WTC11 (cell line): ENCODE data around the gene ARHGAP22. TPM values are rescaled to one million over a fixed set of nuclear protein-coding genes. Genes with fewer than 3 reads are reported as not detected.

Experiments used
- ATAC-seq: fragments of 200-7000 bp; cut with Tn5 transposase; 2 replicates; pipeline ENCODE4 v1.10.0; 2021; ENCODE audit warnings: mild to moderate bottlenecking, moderate library complexity
- CTCF ChIA-PET: fragments of 300-600 bp; sonication (Branson Sonifier 250); formaldehyde crosslinking; loops from one replicate; lab custom pipeline; 2021; ENCODE audit warnings: antibody characterized with exemption; lab: Charles Lee
- POLR2A ChIA-PET: fragments of 350-600 bp; sonication (Branson Sonifier 250); formaldehyde crosslinking; loops from one replicate; lab custom pipeline; 2021; ENCODE audit warnings: antibody characterized with exemption; lab: Charles Lee
- DNase-seq: peaks from one replicate; pipeline ENCODE4 v3.0.0; 2021; ENCODE audit warnings: low spot score
- H3K27ac Mint-ChIP-seq: 2 replicates; pipeline ENCODE4 v1.8.0; 2021; ENCODE audit warnings: mixed read lengths
- H3K27me3 Mint-ChIP-seq: 2 replicates; pipeline ENCODE4 v1.8.0; 2021; ENCODE audit warnings: low read depth, mild to moderate bottlenecking, moderate library complexity, mixed read lengths
- H3K36me3 Mint-ChIP-seq: 2 replicates; pipeline ENCODE4 v1.8.0; 2021; ENCODE audit warnings: mixed read lengths
- H3K4me1 Mint-ChIP-seq: 2 replicates; pipeline ENCODE4 v1.8.0; 2022; ENCODE audit warnings: mixed read lengths
- H3K4me3 Mint-ChIP-seq: 2 replicates; pipeline ENCODE4 v1.8.0; 2021; ENCODE audit warnings: mild to moderate bottlenecking, moderate library complexity, mixed read lengths
- H3K9me3 Mint-ChIP-seq: 2 replicates; pipeline ENCODE4 v1.8.0; 2021; ENCODE audit warnings: mixed read lengths
- CBFB ChIP-seq: sonication (generic); formaldehyde crosslinking; IDR thresholded peaks from 2 replicates; pipeline ENCODE4 v1.8.1; 2022; ENCODE audit warnings: mild to moderate bottlenecking, low read depth, missing genetic modification reagents
- ESRRA ChIP-seq: sonication (generic); formaldehyde crosslinking; IDR thresholded peaks from 2 replicates; pipeline ENCODE4 v1.8.1; 2022; ENCODE audit warnings: mild to moderate bottlenecking, missing genetic modification reagents, borderline replicate concordance
- FOXP1 ChIP-seq: sonication (generic); formaldehyde crosslinking; IDR thresholded peaks from 2 replicates; pipeline ENCODE4 v1.8.0; 2022; ENCODE audit warnings: missing genetic modification reagents, mild to moderate bottlenecking, moderate library complexity, borderline replicate concordance
- GRHL2 ChIP-seq: fragments of 250-450 bp; sonication (Bioruptor Pico); IDR thresholded peaks from 2 replicates; pipeline ENCODE4 v1.8.0; 2022; ENCODE audit warnings: mild to moderate bottlenecking, moderate library complexity; ENCODE audit not compliant: insufficient replicate concordance, severe bottlenecking
- GTF2I ChIP-seq: fragments of 250-450 bp; sonication (Bioruptor Pico); conservative IDR thresholded peaks from 2 replicates; pipeline ENCODE4 v1.4.0; 2021; ENCODE audit warnings: mild to moderate bottlenecking
- HMGA2 ChIP-seq: fragments of 250-450 bp; sonication (Bioruptor Pico); IDR thresholded peaks from 2 replicates; pipeline ENCODE4 v1.4.0; 2021; ENCODE audit warnings: mild to moderate bottlenecking, moderate library complexity
- JAZF1 ChIP-seq: fragments of 250-450 bp; sonication (Bioruptor Pico); IDR thresholded peaks from 2 replicates; pipeline ENCODE4 v1.9.0; 2021; ENCODE audit warnings: moderate library complexity, mild to moderate bottlenecking, inconsistent platforms
- JUN ChIP-seq: sonication (generic); formaldehyde crosslinking; IDR thresholded peaks from 2 replicates; pipeline ENCODE4 v1.8.0; 2023; ENCODE audit warnings: mild to moderate bottlenecking, missing genetic modification reagents
- NR2C2 ChIP-seq: sonication (generic); formaldehyde crosslinking; IDR thresholded peaks from 2 replicates; pipeline ENCODE4 v1.8.0; 2022; ENCODE audit warnings: mild to moderate bottlenecking, missing genetic modification reagents
- OVOL2 ChIP-seq: fragments of 250-450 bp; sonication (Bioruptor Pico); IDR thresholded peaks from 2 replicates; pipeline ENCODE4 v1.9.0; 2021; ENCODE audit warnings: mild to moderate bottlenecking, borderline replicate concordance
- PRRX2 ChIP-seq: fragments of 250-450 bp; sonication (Bioruptor Pico); IDR thresholded peaks from 2 replicates; pipeline ENCODE4 v1.8.0; 2021; ENCODE audit warnings: mild to moderate bottlenecking
- RORB ChIP-seq: fragments of 250-450 bp; sonication (Bioruptor Pico); IDR thresholded peaks from 2 replicates; pipeline ENCODE4 v1.9.0; 2021; ENCODE audit warnings: mild to moderate bottlenecking
- SOX15 ChIP-seq: fragments of 250-450 bp; sonication (Bioruptor Pico); IDR thresholded peaks from 2 replicates; pipeline ENCODE4 v1.9.0; 2021; ENCODE audit warnings: mild to moderate bottlenecking
- TCF7 ChIP-seq: sonication (generic); formaldehyde crosslinking; IDR thresholded peaks from 2 replicates; pipeline ENCODE4 v1.8.0; 2022; ENCODE audit warnings: mild to moderate bottlenecking, low read depth, missing genetic modification reagents, moderate library complexity
- TEAD1 ChIP-seq: sonication (generic); formaldehyde crosslinking; IDR thresholded peaks from 2 replicates; pipeline ENCODE4 v1.8.0; 2022; ENCODE audit warnings: mild to moderate bottlenecking, missing genetic modification reagents
- TP53 ChIP-seq: sonication (generic); formaldehyde crosslinking; IDR thresholded peaks from 2 replicates; pipeline ENCODE4 v1.8.1; 2023; ENCODE audit warnings: mild to moderate bottlenecking, missing genetic modification reagents
- ZBTB21 ChIP-seq: sonication (generic); formaldehyde crosslinking; IDR thresholded peaks from 2 replicates; pipeline ENCODE4 v1.8.1; 2023; ENCODE audit warnings: mild to moderate bottlenecking, missing genetic modification reagents, borderline replicate concordance
- ZNF263 ChIP-seq: sonication (generic); formaldehyde crosslinking; IDR thresholded peaks from 2 replicates; pipeline ENCODE4 v1.8.1; 2022; ENCODE audit warnings: low read depth, mild to moderate bottlenecking, moderate library complexity, missing genetic modification reagents
- ZNF317 ChIP-seq: sonication (generic); formaldehyde crosslinking; IDR thresholded peaks from 2 replicates; pipeline ENCODE4 v1.8.1; 2023; ENCODE audit warnings: low read depth, mild to moderate bottlenecking, moderate library complexity, missing genetic modification reagents, borderline replicate concordance
- ZNF416 ChIP-seq: fragments of 250-450 bp; sonication (Bioruptor Pico); IDR thresholded peaks from 2 replicates; pipeline ENCODE4 v1.9.0; 2021; ENCODE audit warnings: mild to moderate bottlenecking, inconsistent platforms
- ZNF671 ChIP-seq: fragments of 250-450 bp; sonication (Bioruptor Pico); IDR thresholded peaks from 2 replicates; pipeline ENCODE4 v1.8.0; 2021; ENCODE audit warnings: mild to moderate bottlenecking
- total RNA-seq: library from RNA; stranded (reverse); gene quantifications from 3 replicates; pipeline ENCODE4 v1.2.3, GENCODE V29; 2021
- TF ChIP-seq, protein P1 (sequence below): sonication (generic); formaldehyde crosslinking; IDR thresholded peaks from 2 replicates; pipeline ENCODE4 v1.8.1; 2023; ENCODE audit warnings: mild to moderate bottlenecking, missing genetic modification reagents
- TF ChIP-seq, protein P2 (sequence below): sonication (generic); formaldehyde crosslinking; IDR thresholded peaks from 2 replicates; pipeline ENCODE4 v1.8.1; 2023; ENCODE audit warnings: mild to moderate bottlenecking, missing genetic modification reagents, borderline replicate concordance
- TF ChIP-seq, protein P3 (sequence below): sonication (generic); formaldehyde crosslinking; conservative IDR thresholded peaks from 2 replicates; pipeline ENCODE4 v1.8.1; 2022; ENCODE audit warnings: mild to moderate bottlenecking, missing genetic modification reagents
- TF ChIP-seq, protein P4 (sequence below): fragments of 250-450 bp; sonication (Bioruptor Pico); IDR thresholded peaks from 2 replicates; pipeline ENCODE4 v1.9.0; 2021; ENCODE audit warnings: mild to moderate bottlenecking, borderline replicate concordance
- TF ChIP-seq, protein P5 (sequence below): sonication (generic); formaldehyde crosslinking; IDR thresholded peaks from 2 replicates; pipeline ENCODE4 v1.8.1; 2023; ENCODE audit warnings: mild to moderate bottlenecking, missing genetic modification reagents
- TF ChIP-seq, protein P6 (sequence below): sonication (generic); formaldehyde crosslinking; IDR thresholded peaks from 2 replicates; pipeline ENCODE4 v1.8.1; 2023; ENCODE audit warnings: mild to moderate bottlenecking, missing genetic modification reagents, moderate library complexity

The ARHGAP22 gene
- total RNA-seq, 1 experiment from 2014 or later: 8.6 TPM

DNA sequence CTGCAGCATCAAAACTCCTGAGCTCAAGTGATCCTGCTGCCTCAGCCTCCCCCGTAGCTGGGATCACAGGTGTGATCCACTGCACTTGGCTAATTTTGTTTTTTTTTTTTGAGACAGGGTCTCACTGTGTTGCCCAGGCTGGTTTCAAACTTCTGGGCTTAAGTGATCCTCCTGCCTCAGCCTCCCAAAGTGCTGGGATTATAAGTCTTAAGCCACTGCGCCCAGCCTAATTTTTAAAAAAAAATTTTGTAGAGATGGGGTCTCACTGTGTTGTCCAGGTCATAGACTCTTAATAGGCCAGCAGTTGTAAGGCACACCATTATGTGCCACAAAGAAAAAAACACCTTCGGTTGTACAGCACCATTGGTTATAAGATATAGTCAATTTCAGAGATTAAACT is 176.0 kb downstream of the ARHGAP22 start (continued):
- TF ChIP-seq, protein P1, sequence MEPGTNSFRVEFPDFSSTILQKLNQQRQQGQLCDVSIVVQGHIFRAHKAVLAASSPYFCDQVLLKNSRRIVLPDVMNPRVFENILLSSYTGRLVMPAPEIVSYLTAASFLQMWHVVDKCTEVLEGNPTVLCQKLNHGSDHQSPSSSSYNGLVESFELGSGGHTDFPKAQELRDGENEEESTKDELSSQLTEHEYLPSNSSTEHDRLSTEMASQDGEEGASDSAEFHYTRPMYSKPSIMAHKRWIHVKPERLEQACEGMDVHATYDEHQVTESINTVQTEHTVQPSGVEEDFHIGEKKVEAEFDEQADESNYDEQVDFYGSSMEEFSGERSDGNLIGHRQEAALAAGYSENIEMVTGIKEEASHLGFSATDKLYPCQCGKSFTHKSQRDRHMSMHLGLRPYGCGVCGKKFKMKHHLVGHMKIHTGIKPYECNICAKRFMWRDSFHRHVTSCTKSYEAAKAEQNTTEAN (CRISPR knock-in tag): no peak
- TF ChIP-seq ESRRA (no peak), TEAD1 (CRISPR knock-in tag) (no peak), HMGA2 (CRISPR knock-in tag) (no peak), TP53 (CRISPR knock-in tag) (no peak), OVOL2 (no peak), SOX15 (CRISPR knock-in tag) (no peak), GRHL2 (CRISPR knock-in tag) (no peak), ZNF263 (CRISPR knock-in tag) (no peak), RORB (CRISPR knock-in tag) (no peak), ZNF317 (CRISPR knock-in tag) (no peak), NR2C2 (CRISPR knock-in tag) (no peak), ZBTB21 (CRISPR knock-in tag) (no peak)
- TF ChIP-seq, protein P2, sequence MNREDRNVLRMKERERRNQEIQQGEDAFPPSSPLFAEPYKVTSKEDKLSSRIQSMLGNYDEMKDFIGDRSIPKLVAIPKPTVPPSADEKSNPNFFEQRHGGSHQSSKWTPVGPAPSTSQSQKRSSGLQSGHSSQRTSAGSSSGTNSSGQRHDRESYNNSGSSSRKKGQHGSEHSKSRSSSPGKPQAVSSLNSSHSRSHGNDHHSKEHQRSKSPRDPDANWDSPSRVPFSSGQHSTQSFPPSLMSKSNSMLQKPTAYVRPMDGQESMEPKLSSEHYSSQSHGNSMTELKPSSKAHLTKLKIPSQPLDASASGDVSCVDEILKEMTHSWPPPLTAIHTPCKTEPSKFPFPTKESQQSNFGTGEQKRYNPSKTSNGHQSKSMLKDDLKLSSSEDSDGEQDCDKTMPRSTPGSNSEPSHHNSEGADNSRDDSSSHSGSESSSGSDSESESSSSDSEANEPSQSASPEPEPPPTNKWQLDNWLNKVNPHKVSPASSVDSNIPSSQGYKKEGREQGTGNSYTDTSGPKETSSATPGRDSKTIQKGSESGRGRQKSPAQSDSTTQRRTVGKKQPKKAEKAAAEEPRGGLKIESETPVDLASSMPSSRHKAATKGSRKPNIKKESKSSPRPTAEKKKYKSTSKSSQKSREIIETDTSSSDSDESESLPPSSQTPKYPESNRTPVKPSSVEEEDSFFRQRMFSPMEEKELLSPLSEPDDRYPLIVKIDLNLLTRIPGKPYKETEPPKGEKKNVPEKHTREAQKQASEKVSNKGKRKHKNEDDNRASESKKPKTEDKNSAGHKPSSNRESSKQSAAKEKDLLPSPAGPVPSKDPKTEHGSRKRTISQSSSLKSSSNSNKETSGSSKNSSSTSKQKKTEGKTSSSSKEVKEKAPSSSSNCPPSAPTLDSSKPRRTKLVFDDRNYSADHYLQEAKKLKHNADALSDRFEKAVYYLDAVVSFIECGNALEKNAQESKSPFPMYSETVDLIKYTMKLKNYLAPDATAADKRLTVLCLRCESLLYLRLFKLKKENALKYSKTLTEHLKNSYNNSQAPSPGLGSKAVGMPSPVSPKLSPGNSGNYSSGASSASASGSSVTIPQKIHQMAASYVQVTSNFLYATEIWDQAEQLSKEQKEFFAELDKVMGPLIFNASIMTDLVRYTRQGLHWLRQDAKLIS (CRISPR knock-in tag): no peak
- TF ChIP-seq, protein P3, sequence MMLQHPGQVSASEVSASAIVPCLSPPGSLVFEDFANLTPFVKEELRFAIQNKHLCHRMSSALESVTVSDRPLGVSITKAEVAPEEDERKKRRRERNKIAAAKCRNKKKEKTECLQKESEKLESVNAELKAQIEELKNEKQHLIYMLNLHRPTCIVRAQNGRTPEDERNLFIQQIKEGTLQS (CRISPR knock-in tag): no peak

DNA sequence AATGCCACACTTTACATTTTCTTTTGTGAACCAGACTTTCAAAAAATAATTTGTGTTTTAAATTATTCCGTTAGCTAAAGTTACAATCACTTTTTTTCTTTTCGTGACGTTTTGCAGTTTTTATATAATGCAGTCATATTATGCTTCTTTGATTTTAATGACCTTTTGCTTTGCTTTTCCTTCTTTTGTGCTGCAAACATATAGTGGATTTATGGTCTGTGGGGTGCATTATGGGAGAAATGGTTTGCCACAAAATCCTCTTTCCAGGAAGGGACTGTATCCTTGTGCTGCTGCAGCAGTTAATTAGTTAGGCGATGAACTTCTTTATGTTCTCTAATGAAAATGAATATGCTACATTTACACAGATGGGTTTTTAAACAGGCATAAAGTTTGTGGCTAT is 181.0 kb downstream of the ARHGAP22 start:
- Mint-ChIP-seq H3K27me3 (no peaks in the 10 kb centered on the region), H3K4me1 (no peaks in the 10 kb centered on the region), H3K27ac (no peak overlapping the region), H3K36me3 (peaks cover 3% of the 10 kb centered on the region; the same call in 1 of the 2 replicates), H3K4me3 (no peak overlapping the region), H3K9me3 (no peaks in the 10 kb centered on the region)
- CTCF ChIA-PET: interaction anchor here (1.4 kb wide), 1 partner anchor 36 kb away, joined by 3 read pairs; no protein-coding TSS in a partner anchor
- DNase-seq (no peak), ATAC-seq (no peak)
- POLR2A ChIA-PET: no interaction called here
- TF ChIP-seq, protein P4, sequence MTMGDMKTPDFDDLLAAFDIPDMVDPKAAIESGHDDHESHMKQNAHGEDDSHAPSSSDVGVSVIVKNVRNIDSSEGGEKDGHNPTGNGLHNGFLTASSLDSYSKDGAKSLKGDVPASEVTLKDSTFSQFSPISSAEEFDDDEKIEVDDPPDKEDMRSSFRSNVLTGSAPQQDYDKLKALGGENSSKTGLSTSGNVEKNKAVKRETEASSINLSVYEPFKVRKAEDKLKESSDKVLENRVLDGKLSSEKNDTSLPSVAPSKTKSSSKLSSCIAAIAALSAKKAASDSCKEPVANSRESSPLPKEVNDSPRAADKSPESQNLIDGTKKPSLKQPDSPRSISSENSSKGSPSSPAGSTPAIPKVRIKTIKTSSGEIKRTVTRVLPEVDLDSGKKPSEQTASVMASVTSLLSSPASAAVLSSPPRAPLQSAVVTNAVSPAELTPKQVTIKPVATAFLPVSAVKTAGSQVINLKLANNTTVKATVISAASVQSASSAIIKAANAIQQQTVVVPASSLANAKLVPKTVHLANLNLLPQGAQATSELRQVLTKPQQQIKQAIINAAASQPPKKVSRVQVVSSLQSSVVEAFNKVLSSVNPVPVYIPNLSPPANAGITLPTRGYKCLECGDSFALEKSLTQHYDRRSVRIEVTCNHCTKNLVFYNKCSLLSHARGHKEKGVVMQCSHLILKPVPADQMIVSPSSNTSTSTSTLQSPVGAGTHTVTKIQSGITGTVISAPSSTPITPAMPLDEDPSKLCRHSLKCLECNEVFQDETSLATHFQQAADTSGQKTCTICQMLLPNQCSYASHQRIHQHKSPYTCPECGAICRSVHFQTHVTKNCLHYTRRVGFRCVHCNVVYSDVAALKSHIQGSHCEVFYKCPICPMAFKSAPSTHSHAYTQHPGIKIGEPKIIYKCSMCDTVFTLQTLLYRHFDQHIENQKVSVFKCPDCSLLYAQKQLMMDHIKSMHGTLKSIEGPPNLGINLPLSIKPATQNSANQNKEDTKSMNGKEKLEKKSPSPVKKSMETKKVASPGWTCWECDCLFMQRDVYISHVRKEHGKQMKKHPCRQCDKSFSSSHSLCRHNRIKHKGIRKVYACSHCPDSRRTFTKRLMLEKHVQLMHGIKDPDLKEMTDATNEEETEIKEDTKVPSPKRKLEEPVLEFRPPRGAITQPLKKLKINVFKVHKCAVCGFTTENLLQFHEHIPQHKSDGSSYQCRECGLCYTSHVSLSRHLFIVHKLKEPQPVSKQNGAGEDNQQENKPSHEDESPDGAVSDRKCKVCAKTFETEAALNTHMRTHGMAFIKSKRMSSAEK (CRISPR knock-in tag): no peak
- TF ChIP-seq, protein P5, sequence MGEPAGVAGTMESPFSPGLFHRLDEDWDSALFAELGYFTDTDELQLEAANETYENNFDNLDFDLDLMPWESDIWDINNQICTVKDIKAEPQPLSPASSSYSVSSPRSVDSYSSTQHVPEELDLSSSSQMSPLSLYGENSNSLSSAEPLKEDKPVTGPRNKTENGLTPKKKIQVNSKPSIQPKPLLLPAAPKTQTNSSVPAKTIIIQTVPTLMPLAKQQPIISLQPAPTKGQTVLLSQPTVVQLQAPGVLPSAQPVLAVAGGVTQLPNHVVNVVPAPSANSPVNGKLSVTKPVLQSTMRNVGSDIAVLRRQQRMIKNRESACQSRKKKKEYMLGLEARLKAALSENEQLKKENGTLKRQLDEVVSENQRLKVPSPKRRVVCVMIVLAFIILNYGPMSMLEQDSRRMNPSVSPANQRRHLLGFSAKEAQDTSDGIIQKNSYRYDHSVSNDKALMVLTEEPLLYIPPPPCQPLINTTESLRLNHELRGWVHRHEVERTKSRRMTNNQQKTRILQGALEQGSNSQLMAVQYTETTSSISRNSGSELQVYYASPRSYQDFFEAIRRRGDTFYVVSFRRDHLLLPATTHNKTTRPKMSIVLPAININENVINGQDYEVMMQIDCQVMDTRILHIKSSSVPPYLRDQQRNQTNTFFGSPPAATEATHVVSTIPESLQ (CRISPR knock-in tag): no peak
- TF ChIP-seq TCF7 (CRISPR knock-in tag) (no peak), JAZF1 (CRISPR knock-in tag) (no peak), JUN (CRISPR knock-in tag) (no peak), ZNF416 (CRISPR knock-in tag) (no peak), CBFB (no peak), PRRX2 (CRISPR knock-in tag) (no peak), ZNF671 (CRISPR knock-in tag) (no peak), FOXP1 (CRISPR knock-in tag) (no peak), GTF2I (no peak)
- TF ChIP-seq, protein P6, sequence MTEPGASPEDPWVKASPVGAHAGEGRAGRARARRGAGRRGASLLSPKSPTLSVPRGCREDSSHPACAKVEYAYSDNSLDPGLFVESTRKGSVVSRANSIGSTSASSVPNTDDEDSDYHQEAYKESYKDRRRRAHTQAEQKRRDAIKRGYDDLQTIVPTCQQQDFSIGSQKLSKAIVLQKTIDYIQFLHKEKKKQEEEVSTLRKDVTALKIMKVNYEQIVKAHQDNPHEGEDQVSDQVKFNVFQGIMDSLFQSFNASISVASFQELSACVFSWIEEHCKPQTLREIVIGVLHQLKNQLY (CRISPR knock-in tag): no peak
